ENCODE measurements around the gene EGFL8. TPM values are rescaled to one million over a fixed set of nuclear protein-coding genes. Genes with fewer than 3 reads are reported as not detected.

EGFL8 gene
- polyA plus RNA-seq, 1 experiment, result 4.0 TPM

- Histone ChIP-seq H3K27me3 (ENCODE audit: control insufficient read depth, insufficient read depth, low read length) (no peaks in the 10 kb centered on the region), H3K4me3 (ENCODE audit: low read depth, low read length) (no peak overlapping the region), H3K36me3 (ENCODE audit: control insufficient read depth, insufficient read depth, low read length) (peaks cover 27% of the 10 kb centered on the region)
- CTCF ChIA-PET, result interaction anchor here (0.6 to 5.2 kb wide), 30 partner anchors 8 to 251 kb away, joined by 3 to 51 read pairs (median 5); partner anchors contain the start of genes AGPAT1, ATF6B, EGFL8 and FKBPL
- no peak for DNase-seq (ENCODE audit: low read depth)
- TF ChIP-seq, protein P1, sequence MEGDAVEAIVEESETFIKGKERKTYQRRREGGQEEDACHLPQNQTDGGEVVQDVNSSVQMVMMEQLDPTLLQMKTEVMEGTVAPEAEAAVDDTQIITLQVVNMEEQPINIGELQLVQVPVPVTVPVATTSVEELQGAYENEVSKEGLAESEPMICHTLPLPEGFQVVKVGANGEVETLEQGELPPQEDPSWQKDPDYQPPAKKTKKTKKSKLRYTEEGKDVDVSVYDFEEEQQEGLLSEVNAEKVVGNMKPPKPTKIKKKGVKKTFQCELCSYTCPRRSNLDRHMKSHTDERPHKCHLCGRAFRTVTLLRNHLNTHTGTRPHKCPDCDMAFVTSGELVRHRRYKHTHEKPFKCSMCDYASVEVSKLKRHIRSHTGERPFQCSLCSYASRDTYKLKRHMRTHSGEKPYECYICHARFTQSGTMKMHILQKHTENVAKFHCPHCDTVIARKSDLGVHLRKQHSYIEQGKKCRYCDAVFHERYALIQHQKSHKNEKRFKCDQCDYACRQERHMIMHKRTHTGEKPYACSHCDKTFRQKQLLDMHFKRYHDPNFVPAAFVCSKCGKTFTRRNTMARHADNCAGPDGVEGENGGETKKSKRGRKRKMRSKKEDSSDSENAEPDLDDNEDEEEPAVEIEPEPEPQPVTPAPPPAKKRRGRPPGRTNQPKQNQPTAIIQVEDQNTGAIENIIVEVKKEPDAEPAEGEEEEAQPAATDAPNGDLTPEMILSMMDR (IDR thresholded peaks at IDR 0.05; ENCODE audit: insufficient read depth, low read depth, low read length), result peak; percentile 96
- POLR2A ChIA-PET, result no interaction called here
These were observed 45.4 kb upstream of the EGFL8 start for GRCh38 chr6:32118782-32119628.

DNA sequence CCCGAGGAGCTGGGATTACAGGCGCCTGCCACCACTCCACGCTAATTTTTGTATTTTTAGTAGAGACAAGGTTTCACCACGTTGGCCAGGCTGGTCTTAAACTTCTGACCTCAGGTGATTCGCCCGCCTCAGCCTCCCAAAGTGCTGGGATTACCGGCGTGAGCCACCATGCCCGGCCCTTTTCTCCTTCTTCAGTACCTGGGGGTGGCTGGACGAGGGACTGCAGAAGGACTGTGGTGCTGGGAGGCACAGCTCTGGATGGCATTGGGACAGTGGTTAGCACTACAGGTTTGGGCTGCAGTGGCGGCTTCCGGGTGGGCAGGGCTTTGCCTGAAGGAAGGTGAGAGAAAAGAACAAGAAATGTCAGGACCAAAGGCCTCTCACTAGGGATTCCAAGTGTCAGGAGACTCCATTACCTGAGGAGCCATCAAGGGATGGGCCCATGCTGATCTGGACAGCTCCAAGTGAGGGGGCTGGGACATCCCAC, 43.8 kb upstream of the EGFL8 start:
- TF ChIP-seq, protein P1 (IDR thresholded peaks at IDR 0.05; ENCODE audit: insufficient read depth, low read depth, low read length), result no peak
- no peaks in the 10 kb centered on the region for H3K27me3 ChIP-seq (ENCODE audit: control insufficient read depth, insufficient read depth, low read length)
- ChIA-PET POLR2A (no interaction called here), CTCF (interaction anchor here (1.1 to 5.2 kb wide), 4 partner anchors 8 to 135 kb away, joined by 3 to 51 read pairs (median 18); partner anchors contain the start of genes ATF6B and FKBPL)
- DNase-seq (ENCODE audit: low read depth), result no peak
- H3K4me3 ChIP-seq (ENCODE audit: low read depth, low read length), result no peak overlapping the region
- H3K36me3 ChIP-seq (ENCODE audit: control insufficient read depth, insufficient read depth, low read length), result peaks cover 27% of the 10 kb centered on the region

DNA sequence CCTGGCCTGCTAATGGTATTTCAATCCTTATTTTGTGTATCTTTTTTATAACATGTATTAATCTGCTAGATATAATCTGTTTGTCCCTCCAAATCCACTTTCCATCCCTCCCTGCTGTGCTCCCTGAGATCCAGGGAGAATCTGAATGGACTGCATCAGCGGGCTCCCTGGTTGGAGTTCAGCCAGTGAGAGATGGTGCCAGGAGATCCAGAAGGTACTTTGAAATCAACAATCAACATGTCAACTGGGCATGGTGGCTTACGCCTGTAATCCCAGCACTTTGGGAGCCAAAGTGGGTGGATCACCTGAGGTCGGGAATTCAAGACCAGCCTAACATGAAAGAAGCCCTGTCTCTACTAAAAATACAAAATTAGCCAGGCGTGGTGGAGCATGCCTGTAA, 40.7 kb upstream of the EGFL8 start:
- Histone ChIP-seq H3K36me3 (ENCODE audit: control insufficient read depth, insufficient read depth, low read length) (peaks cover 14% of the 10 kb centered on the region), H3K27me3 (ENCODE audit: control insufficient read depth, insufficient read depth, low read length) (no peaks in the 10 kb centered on the region), H3K4me3 (ENCODE audit: low read depth, low read length) (no peak overlapping the region)
- ChIA-PET CTCF (no interaction called here), POLR2A (no interaction called here)
- TF ChIP-seq, protein P1 (IDR thresholded peaks at IDR 0.05; ENCODE audit: insufficient read depth, low read depth, low read length), result no peak
- DNase-seq (ENCODE audit: low read depth), result no peak

DNA sequence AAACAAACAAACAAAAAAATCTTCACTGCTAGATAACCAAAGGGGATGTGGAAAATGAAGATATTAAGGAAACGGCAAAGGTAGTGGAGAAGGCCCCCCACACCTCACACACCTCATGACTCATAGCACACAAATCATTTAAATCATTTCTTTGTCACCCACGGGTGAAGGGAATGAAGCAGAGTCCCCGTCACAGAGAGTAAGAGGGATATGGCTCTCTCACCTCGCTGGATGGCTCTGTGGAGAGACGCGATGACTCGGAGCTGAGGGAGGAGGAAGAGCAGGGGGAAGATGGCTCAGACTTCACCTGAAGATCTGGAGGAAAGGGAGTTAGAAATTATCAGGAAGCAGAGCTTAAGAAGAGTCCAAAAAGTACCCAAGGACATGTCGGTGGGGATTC, 37.5 kb upstream of the EGFL8 start:
- ChIA-PET POLR2A (no interaction called here), CTCF (interaction anchor here (0.8 to 5.0 kb wide), 6 partner anchors 9 to 119 kb away, joined by 3 to 51 read pairs (median 3); no protein-coding TSS in a partner anchor)
- Histone ChIP-seq H3K36me3 (ENCODE audit: control insufficient read depth, insufficient read depth, low read length) (peaks cover 3% of the 10 kb centered on the region), H3K4me3 (ENCODE audit: low read depth, low read length) (peak overlapping the region; percentile 79), H3K27me3 (ENCODE audit: control insufficient read depth, insufficient read depth, low read length) (no peaks in the 10 kb centered on the region)
- TF ChIP-seq, protein P1 (IDR thresholded peaks at IDR 0.05; ENCODE audit: insufficient read depth, low read depth, low read length), result no peak
- no peak for DNase-seq (ENCODE audit: low read depth)

DNA sequence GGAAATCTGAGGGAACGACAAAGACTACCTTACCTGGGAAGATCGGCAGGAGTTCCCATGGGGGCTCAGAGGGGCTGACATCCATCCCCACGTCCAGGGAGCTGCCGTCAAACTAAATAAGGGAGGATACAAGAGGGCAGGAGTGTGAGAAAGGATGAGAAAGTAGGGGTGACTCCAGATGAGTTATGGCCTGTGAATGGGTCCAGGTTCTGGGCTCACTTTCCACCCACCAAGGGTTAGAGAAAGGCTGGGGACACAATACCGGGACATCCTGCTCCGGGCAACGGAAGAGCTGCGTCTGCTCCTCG, 37.0 kb upstream of the EGFL8 start:
- Histone ChIP-seq H3K27me3 (ENCODE audit: control insufficient read depth, insufficient read depth, low read length) (no peaks in the 10 kb centered on the region), H3K4me3 (ENCODE audit: low read depth, low read length) (peak overlapping the region; percentile 79), H3K36me3 (ENCODE audit: control insufficient read depth, insufficient read depth, low read length) (no peaks in the 10 kb centered on the region)
- ChIA-PET POLR2A (no interaction called here), CTCF (interaction anchor here (0.8 to 5.0 kb wide), 6 partner anchors 9 to 118 kb away, joined by 3 to 51 read pairs (median 3); no protein-coding TSS in a partner anchor)
- no peak for DNase-seq (ENCODE audit: low read depth)
- TF ChIP-seq, protein P1 (IDR thresholded peaks at IDR 0.05; ENCODE audit: insufficient read depth, low read depth, low read length), result no peak
